Mucosa of descending colon (tissue), 3 donors: Measurements from ENCODE around the gene PRCC. TPM values are rescaled to one million over a fixed set of nuclear protein-coding genes. Genes with fewer than 3 reads are reported as not detected.

Source experiments
- ATAC-seq: fragments of 200-7000 bp; cut with Tn5 transposase; one replicate; pipeline ENCODE4 v1.9.1; 2020; ENCODE audit warnings: mild to moderate bottlenecking, moderate library complexity
- DNase-seq, 3 donors: peaks; one replicate each; pipeline ENCODE4 v3.0.0-alpha.2; 2020
- H3K36me3 ChIP-seq: fragments of 200-600 bp; one replicate; pipeline ENCODE4 v1.8.0; 2021; ENCODE audit warnings: low read depth, mild to moderate bottlenecking
- H3K4me1 ChIP-seq: fragments of 200-600 bp; one replicate; pipeline ENCODE4 v1.8.0; 2021; ENCODE audit warnings: low read depth, mild to moderate bottlenecking
- H3K4me3 ChIP-seq: fragments of 200-600 bp; one replicate; pipeline ENCODE4 v1.8.0; 2021; ENCODE audit warnings: mild to moderate bottlenecking
- H3K9me3 ChIP-seq: fragments of 200-600 bp; one replicate; pipeline ENCODE4 v1.8.0; 2021; ENCODE audit warnings: mild to moderate bottlenecking
- CTCF ChIP-seq: fragments of 200-600 bp; IDR thresholded peaks from one replicate; pipeline ENCODE4 v1.8.0; 2022; ENCODE audit warnings: antibody characterized with exemption, mild to moderate bottlenecking
- intact Hi-C, 2 donors: fragments of 100-400 bp; cut with DNase I in 1 of 2; cut with micrococcal nuclease in 1 of 2; formaldehyde crosslinking; loops; one replicate each; pipeline versions ENCODE4 v1.11.0 to v1.11.1; 2022; cut with DNase I, micrococcal nuclease
- total RNA-seq, 3 donors: library from RNA; stranded (reverse); fragmentation: NEBNext Ultra II Directional in 2 of 3; extraction: Animal tissue kit (Norgen Biotek cat#: 25700) in 2 of 3; gene quantifications; one replicate each; pipeline versions ENCODE4 v1.2.1 to v1.2.4, GENCODE V29; 2021 to 2023
- donor health status: DM: no; HTN: no; CAD: no; lungs with moderate emphysema.
- donor health status: DM: no; HTN: no; CAD: no.
- donor health status: DM: no; HTN: yes; CAD: no.

PRCC gene
- total RNA-seq, 3 donors from 2014 or later = 55.0 to 66.1 (median 59.2) TPM

- Histone ChIP-seq H3K36me3 (no peaks in the 10 kb centered on the region), H3K4me3 (no peak overlapping the region), H3K4me1 (no peaks in the 10 kb centered on the region), H3K9me3 (no peaks in the 10 kb centered on the region)
- DNase-seq (peak in 1 of 3 donors; percentile 37), ATAC-seq (no peak)
- intact Hi-C loops = no loop called here
- TF ChIP-seq CTCF = no peak
Observed at GRCh38 chr1:156805766-156806511, 38.6 kb downstream of the PRCC start.

GRCh38 chr1:156806512-156807440 lies 39.4 kb downstream of the PRCC start:
- Histone ChIP-seq H3K36me3 (no peaks in the 10 kb centered on the region), H3K9me3 (no peaks in the 10 kb centered on the region), H3K4me3 (no peak overlapping the region), H3K4me1 (no peaks in the 10 kb centered on the region)
- DNase-seq (no peak), ATAC-seq (no peak)
- intact Hi-C loops = no loop called here
- TF ChIP-seq CTCF = no peak

GRCh38 chr1:156807627-156808026 lies 40.3 kb downstream of the PRCC start:
- DNase-seq (no peak), ATAC-seq (no peak)
- Histone ChIP-seq H3K4me3 (no peak overlapping the region), H3K9me3 (no peaks in the 10 kb centered on the region), H3K4me1 (no peaks in the 10 kb centered on the region), H3K36me3 (no peaks in the 10 kb centered on the region)
- intact Hi-C loops = no loop called here
- TF ChIP-seq CTCF = no peak

GRCh38 chr1:156808186-156809030 lies 41.1 kb downstream of the PRCC start:
- ATAC-seq = no peak
- intact Hi-C loops = no loop called here
- no peak for TF ChIP-seq CTCF

GRCh38 chr1:156809281-156809680 lies 41.9 kb downstream of the PRCC start:
- peaks cover 8% of the 10 kb centered on the region for H3K4me1 ChIP-seq
- intact Hi-C loops = no loop called here
- no peaks in the 10 kb centered on the region for H3K9me3 ChIP-seq
- no peak for ATAC-seq
- no peaks in the 10 kb centered on the region for H3K36me3 ChIP-seq
- no peak for DNase-seq
- H3K4me3 ChIP-seq = no peak overlapping the region
- TF ChIP-seq CTCF = no peak

More at GRCh38 chr1:156808186-156809030, 41.1 kb downstream of the PRCC start:
- Histone ChIP-seq H3K36me3 (no peaks in the 10 kb centered on the region), H3K9me3 (no peaks in the 10 kb centered on the region), H3K4me1 (peaks cover 5% of the 10 kb centered on the region), H3K4me3 (no peak overlapping the region)
- DNase-seq = no peak
